PFSK-1 (cell line): ENCODE data around the gene SOX13.

Source experiments
- FOXP2 ChIP-seq: optimal IDR thresholded peaks from 2 replicates; pipeline ENCODE3; 2011; ENCODE audit warnings: borderline replicate concordance, control low read depth, inconsistent platforms; ENCODE audit not compliant: insufficient read depth; ENCODE audit errors: extremely low read length, extremely low read depth
- POLR2AphosphoS5 ChIP-seq: IDR thresholded peaks from 2 replicates; pipeline ENCODE4 v1.6.1; 2012; ENCODE audit warnings: low read depth, mild to moderate bottlenecking, control low read depth, low read length, moderate library complexity
- REST ChIP-seq, 2 experiments: IDR thresholded peaks; 2 replicates each; pipeline versions ENCODE4 v1.6.1 to v1.8.0; 2011 to 2012; ENCODE audit warnings: low read depth in 2 of 2, low read length in 2 of 2, control low read depth in 1 of 2, inconsistent platforms in 1 of 2, mild to moderate bottlenecking in 1 of 2, moderate library complexity in 1 of 2; ENCODE audit not compliant: insufficient read depth in 1 of 2
- SIN3A ChIP-seq: IDR thresholded peaks from 2 replicates; pipeline ENCODE4 v1.6.1; 2012; ENCODE audit warnings: mild to moderate bottlenecking, low read length, moderate library complexity, borderline replicate concordance; ENCODE audit not compliant: insufficient read depth
- TAF1 ChIP-seq: IDR thresholded peaks from 2 replicates; pipeline ENCODE4 v1.6.1; 2012; ENCODE audit warnings: low read length, control low read depth, borderline replicate concordance; ENCODE audit not compliant: insufficient read depth

Gene SOX13

DNA sequence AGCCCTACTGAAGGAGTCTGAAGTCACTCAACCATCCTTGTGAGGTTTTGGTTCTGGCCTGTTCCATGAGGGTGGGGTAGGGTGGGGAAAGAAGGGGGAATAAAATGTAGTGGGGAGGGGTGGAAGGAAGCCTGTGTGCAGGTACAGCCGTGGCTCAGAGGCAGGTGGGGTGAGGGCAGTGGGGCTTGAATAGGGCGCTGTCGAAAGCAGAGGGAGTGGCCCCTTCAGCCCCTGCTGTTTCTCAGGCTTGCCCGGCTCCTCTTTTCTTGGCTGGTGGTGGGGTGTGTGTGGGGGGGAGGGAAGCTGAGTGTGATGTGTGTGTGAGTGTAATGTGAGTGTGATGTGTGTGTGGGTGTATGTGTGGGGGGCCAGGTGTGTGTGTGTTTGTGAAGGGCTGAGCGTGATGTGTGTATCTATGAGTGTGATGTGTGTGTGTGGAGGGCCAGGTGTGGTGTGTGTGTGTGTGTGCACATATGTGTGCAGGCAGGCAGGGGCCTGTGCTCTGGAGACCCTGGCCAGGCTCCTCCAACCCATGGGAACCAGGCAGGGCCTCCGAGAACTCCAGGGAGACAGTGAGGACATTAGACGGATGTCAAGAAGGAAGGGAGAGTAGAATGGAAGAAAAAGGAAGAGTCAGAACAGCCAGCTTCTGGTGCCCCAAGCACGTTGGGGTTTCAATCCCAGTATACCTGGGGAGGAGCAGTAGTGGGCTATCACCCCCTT, 9.0 kb downstream of the SOX13 start:
- no peak for TF ChIP-seq SIN3A
- TF ChIP-seq REST (IDR thresholded peaks at IDR 0.05; ENCODE audit: insufficient read depth in 1 of 2, low read depth in 2 of 2, low read length in 2 of 2) = no peak
- TF ChIP-seq TAF1 = no peak
- no peak for TF ChIP-seq FOXP2
- no peak for TF ChIP-seq POLR2AphosphoS5

DNA sequence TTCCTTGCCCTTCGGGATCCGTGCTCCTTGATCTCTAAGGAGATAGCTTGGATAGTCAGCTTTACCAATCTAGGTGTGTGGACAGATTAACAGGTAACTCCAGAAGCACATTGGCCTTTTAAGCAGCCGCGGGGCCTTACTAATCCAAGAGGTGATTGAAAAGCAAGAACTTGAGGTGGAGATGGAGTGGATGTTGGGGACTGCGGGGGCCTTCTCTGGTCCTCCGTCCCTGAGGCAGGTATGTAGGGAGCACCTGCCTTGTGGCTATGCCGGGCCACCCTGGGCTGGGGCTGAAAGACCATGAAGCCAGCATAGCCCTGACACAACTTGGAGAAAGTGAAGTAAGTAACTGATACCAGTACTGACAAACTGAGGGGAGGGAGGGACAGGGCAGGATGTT, 10.6 kb downstream of the SOX13 start:
- TF ChIP-seq REST (IDR thresholded peaks at IDR 0.05; ENCODE audit: insufficient read depth in 1 of 2, low read depth in 2 of 2, low read length in 2 of 2) (no peak), POLR2AphosphoS5 (no peak), SIN3A (no peak), FOXP2 (no peak)

DNA sequence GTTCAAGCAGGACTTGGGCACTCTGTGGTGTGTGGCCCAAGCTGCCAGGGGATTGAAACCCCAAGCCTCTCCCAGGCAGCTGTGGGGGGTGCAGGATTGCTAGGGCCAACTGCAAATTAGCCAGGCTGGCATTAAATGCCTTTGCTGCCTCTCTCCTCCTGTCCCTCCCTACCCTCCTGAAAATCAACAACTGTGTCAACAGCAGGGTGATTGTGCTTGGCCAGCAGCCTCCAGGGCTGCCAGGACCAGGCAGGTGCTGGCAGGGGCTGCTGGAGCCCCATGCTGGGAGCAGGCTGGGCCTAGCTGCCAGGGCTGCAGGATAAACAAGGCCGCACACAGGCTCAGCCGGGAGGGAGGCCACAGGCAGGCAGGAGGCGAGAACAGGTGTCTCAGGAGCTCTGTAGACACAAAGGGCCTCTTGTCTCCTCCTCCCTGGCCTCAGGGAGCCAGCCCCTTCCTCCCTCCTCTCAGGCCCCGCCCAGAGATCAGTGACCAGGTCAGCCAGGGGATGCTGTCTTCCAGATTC, 11.4 kb downstream of the SOX13 start:
- no peak for TF ChIP-seq TAF1
- no peak for TF ChIP-seq FOXP2
- TF ChIP-seq POLR2AphosphoS5 = no peak
- no peak for TF ChIP-seq SIN3A
- TF ChIP-seq REST (IDR thresholded peaks at IDR 0.05; ENCODE audit: insufficient read depth in 1 of 2, low read depth in 2 of 2, low read length in 2 of 2) = no peak

DNA sequence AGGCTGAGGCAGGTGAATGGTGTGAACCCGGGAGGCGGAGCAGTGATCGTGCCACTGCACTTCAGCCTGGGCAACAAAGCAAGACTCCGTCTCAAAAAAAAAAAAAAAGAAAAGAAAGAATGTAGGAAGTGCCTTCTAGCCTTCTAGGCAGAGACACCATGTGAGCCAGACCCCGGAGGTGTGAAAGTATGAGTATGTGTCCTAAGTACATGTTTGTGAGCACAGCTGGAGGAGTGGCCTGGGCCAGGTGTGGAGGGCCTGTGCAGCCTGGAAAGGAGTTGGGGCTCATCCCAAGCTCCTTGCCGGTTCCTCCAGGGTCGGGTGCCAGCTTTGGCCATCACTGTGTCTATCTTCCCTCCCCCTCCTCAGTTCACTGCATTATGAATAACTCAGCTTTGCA, 13.0 kb downstream of the SOX13 start:
- no peak for TF ChIP-seq FOXP2

GRCh38 chr1:204087181-204087892, 14.4 kb downstream of the SOX13 start:
- TF ChIP-seq REST (IDR thresholded peaks at IDR 0.05; ENCODE audit: insufficient read depth in 1 of 2, low read depth in 2 of 2, low read length in 2 of 2) (no peak), POLR2AphosphoS5 (no peak), SIN3A (no peak), TAF1 (no peak), FOXP2 (no peak)
